ENCODE results near the gene LPAR2.

GRCh38 chr19:19642506-19643157 lies 14.6 kb upstream of the LPAR2 start:
- TF ChIP-seq CTCF (IDR thresholded peaks at IDR 0.05; ENCODE audit: poor library complexity, severe bottlenecking) (no peak), SMC3 (conservative IDR thresholded peaks at IDR 0.05; ENCODE audit: poor library complexity) (no peak), POLR2AphosphoS5 (IDR thresholded peaks at IDR 0.05) (no peak), EZH2 (IDR thresholded peaks at IDR 0.05; ENCODE audit: borderline replicate concordance, insufficient read depth, low read length, poor library complexity, severe bottlenecking) (no peak), MXI1 (conservative IDR thresholded peaks at IDR 0.05; ENCODE audit: poor library complexity, severe bottlenecking) (peak; percentile 23)
